Measurements from ENCODE around the gene IPPK. TPM values are rescaled to one million over a fixed set of nuclear protein-coding genes. Genes with fewer than 3 reads are reported as not detected.

IPPK gene
- total RNA-seq, 1 experiment from 2014 or later: 15.4 TPM

- H3K4me1 ChIP-seq (ENCODE audit: control insufficient read depth in 1 of 2, insufficient read depth in 2 of 2, low read length in 2 of 2): no peaks in the 10 kb centered on the region
- no peak overlapping the region for H3K4me3 ChIP-seq (replicated peaks in 1 of 2; ENCODE audit: low read depth in 1 of 2, low read length in 2 of 2)
- no peak overlapping the region for H3K9ac ChIP-seq (ENCODE audit: low read length)
- TF ChIP-seq SRF (IDR thresholded peaks at IDR 0.05; ENCODE audit: low read depth) (no peak), EZH2phosphoT487 (IDR thresholded peaks at IDR 0.05; ENCODE audit: borderline replicate concordance) (no peak), POLR2AphosphoS5 (IDR thresholded peaks at IDR 0.05; ENCODE audit: low read depth, low read length) (no peak), ZBTB33 (IDR thresholded peaks at IDR 0.05; ENCODE audit: extremely low read depth, insufficient replicate concordance, low read length) (no peak), SIN3A (IDR thresholded peaks at IDR 0.05; ENCODE audit: low read depth) (no peak), MAX (IDR thresholded peaks at IDR 0.05) (no peak), ELF1 (IDR thresholded peaks at IDR 0.05; ENCODE audit: borderline replicate concordance, low read depth) (no peak), FOSL1 (IDR thresholded peaks at IDR 0.05; ENCODE audit: low read depth) (no peak), JUND (IDR thresholded peaks at IDR 0.05) (no peak), EZH2 (IDR thresholded peaks at IDR 0.05) (no peak), REST (IDR thresholded peaks at IDR 0.05; ENCODE audit: low read depth) (no peak), RAD21 (IDR thresholded peaks at IDR 0.05; ENCODE audit: low read depth) (no peak), ZNF274 (IDR thresholded peaks at IDR 0.05; ENCODE audit: low read depth, low read length) (no peak), POLR2A (IDR thresholded peaks at IDR 0.05; ENCODE audit: borderline replicate concordance, extremely low read depth, insufficient read depth, insufficient read length) (no peak), YY1 (IDR thresholded peaks at IDR 0.05; ENCODE audit: extremely low read depth, insufficient replicate concordance, low read depth, low read length) (no peak), TCF7L2 (IDR thresholded peaks at IDR 0.05; ENCODE audit: borderline replicate concordance, extremely low read depth, insufficient read depth, insufficient read length) (no peak)
- TF ChIP-seq, protein P1, sequence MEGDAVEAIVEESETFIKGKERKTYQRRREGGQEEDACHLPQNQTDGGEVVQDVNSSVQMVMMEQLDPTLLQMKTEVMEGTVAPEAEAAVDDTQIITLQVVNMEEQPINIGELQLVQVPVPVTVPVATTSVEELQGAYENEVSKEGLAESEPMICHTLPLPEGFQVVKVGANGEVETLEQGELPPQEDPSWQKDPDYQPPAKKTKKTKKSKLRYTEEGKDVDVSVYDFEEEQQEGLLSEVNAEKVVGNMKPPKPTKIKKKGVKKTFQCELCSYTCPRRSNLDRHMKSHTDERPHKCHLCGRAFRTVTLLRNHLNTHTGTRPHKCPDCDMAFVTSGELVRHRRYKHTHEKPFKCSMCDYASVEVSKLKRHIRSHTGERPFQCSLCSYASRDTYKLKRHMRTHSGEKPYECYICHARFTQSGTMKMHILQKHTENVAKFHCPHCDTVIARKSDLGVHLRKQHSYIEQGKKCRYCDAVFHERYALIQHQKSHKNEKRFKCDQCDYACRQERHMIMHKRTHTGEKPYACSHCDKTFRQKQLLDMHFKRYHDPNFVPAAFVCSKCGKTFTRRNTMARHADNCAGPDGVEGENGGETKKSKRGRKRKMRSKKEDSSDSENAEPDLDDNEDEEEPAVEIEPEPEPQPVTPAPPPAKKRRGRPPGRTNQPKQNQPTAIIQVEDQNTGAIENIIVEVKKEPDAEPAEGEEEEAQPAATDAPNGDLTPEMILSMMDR (IDR thresholded peaks at IDR 0.05 in 2 of 3, conservative IDR thresholded peaks at IDR 0.05 in 1 of 3; ENCODE audit: borderline replicate concordance in 1 of 3, insufficient read depth in 1 of 3, low read depth in 2 of 3, low read length in 2 of 3): no peak
- DNase-seq (ENCODE audit: low read depth, low spot score): no peak
- ChIA-PET RAD21 (ENCODE audit: low non-redundant PET in 1 of 2, low total read pairs in 2 of 2, uncharacterized antibody in 2 of 2, unreplicated experiment in 2 of 2) (no interaction called here), CTCF (no interaction called here), POLR2A (no interaction called here)
- H3K9me3 ChIP-seq (ENCODE audit: control insufficient read depth in 1 of 2, insufficient read depth in 1 of 2, low read depth in 1 of 2, low read length in 2 of 2): no peaks in the 10 kb centered on the region
- H3K4me2 ChIP-seq (ENCODE audit: low read length): no peak overlapping the region
- H3K79me2 ChIP-seq (ENCODE audit: insufficient read depth, low read length): no peaks in the 10 kb centered on the region
- no peaks in the 10 kb centered on the region for H3K27me3 ChIP-seq (ENCODE audit: insufficient read depth, low read length)
- no peaks in the 10 kb centered on the region for H4K20me1 ChIP-seq (ENCODE audit: insufficient read depth)
- no peaks in the 10 kb centered on the region for H3K9me2 ChIP-seq (ENCODE audit: insufficient read depth)
- H3K36me3 ChIP-seq (ENCODE audit: control insufficient read depth in 1 of 2, insufficient read depth in 2 of 2, low read length in 2 of 2): peaks cover 0 to 3% of the 10 kb centered on the region in 2 experiments; a peak in 1 of 4 replicates
- H2AFZ ChIP-seq (ENCODE audit: low read depth, low read length, poor library complexity, severe bottlenecking): no peak overlapping the region
- 0 out of 2 replicates have a peak, but pooled peaks have one; percentile 35 for ATAC-seq
- no TSS peak for BruUV-seq (replicated peaks)
- H3K27ac ChIP-seq (ENCODE audit: low read depth, low read length): no peak overlapping the region
- intact Hi-C loops (cut with micrococcal nuclease): no loop called here
Measured at GRCh38 chr9:92610470-92611420, 59.2 kb downstream of the IPPK start.

All from HCT116 (cell line).